Neuron (in vitro differentiated cells): ENCODE results near the gene RIT2.

Experiments used
- H2AFZ ChIP-seq: one replicate; pipeline ENCODE4 v1.6.1; 2013; ENCODE audit warnings: low read depth, mild to moderate bottlenecking, inconsistent platforms, low read length, moderate library complexity
- H3K27me3 ChIP-seq: one replicate; pipeline ENCODE4 v1.6.1; 2013; ENCODE audit warnings: low read length; ENCODE audit not compliant: insufficient read depth
- H3K36me3 ChIP-seq: one replicate; pipeline ENCODE4 v1.6.1; 2013; ENCODE audit warnings: low read length; ENCODE audit not compliant: insufficient read depth
- H3K4me1 ChIP-seq: one replicate; pipeline ENCODE4 v1.6.1; 2013; ENCODE audit warnings: low read length; ENCODE audit not compliant: insufficient read depth
- H3K4me3 ChIP-seq: 2 replicates; pipeline ENCODE4 v1.5.1; 2013; ENCODE audit warnings: mild to moderate bottlenecking, low read length, moderate library complexity
- H3K9me3 ChIP-seq: one replicate; pipeline ENCODE4 v1.6.1; 2013; ENCODE audit warnings: low read length

The RIT2 gene

GRCh38 chr18:42969366-42969765 lies 146.1 kb downstream of the RIT2 start:
- H2AFZ ChIP-seq, result no peak overlapping the region
- no peaks in the 10 kb centered on the region for H3K9me3 ChIP-seq
- H3K4me1 ChIP-seq, result no peaks in the 10 kb centered on the region
- H3K27me3 ChIP-seq, result no peaks in the 10 kb centered on the region
- H3K4me3 ChIP-seq, result no peak overlapping the region
- no peaks in the 10 kb centered on the region for H3K36me3 ChIP-seq

GRCh38 chr18:42961298-42961697 lies 154.2 kb downstream of the RIT2 start:
- Histone ChIP-seq H3K27me3 (no peaks in the 10 kb centered on the region), H3K4me3 (no peak overlapping the region), H2AFZ (no peak overlapping the region), H3K4me1 (no peaks in the 10 kb centered on the region), H3K9me3 (no peaks in the 10 kb centered on the region), H3K36me3 (no peaks in the 10 kb centered on the region)

- Histone ChIP-seq H3K9me3 (no peaks in the 10 kb centered on the region), H3K4me3 (no peak overlapping the region), H3K36me3 (no peaks in the 10 kb centered on the region), H3K4me1 (no peaks in the 10 kb centered on the region), H2AFZ (no peak overlapping the region), H3K27me3 (no peaks in the 10 kb centered on the region)
These were observed 156.0 kb downstream of the RIT2 start for GRCh38 chr18:42959528-42959927.

DNA sequence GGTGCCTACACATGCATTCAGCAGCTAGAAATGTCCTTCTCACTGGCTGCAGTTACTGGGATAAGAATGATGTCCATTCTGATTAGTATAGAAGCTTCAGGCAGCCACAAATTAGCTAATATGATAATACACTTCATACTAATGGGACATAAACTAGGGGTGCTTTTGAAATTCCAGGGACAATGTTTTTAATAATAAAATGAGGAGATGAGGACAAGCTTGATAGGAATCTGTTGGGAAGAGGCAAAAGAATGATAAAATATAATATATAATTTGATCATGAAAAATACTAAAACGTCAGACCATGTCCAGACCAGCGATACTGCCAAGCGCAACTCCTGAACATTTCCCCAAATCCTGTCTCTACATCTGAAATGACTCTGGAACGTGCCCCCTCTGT lies 157.1 kb downstream of the RIT2 start:
- Histone ChIP-seq H3K4me1 (no peaks in the 10 kb centered on the region), H3K4me3 (no peak overlapping the region), H3K9me3 (no peaks in the 10 kb centered on the region), H3K27me3 (no peaks in the 10 kb centered on the region), H2AFZ (no peak overlapping the region), H3K36me3 (no peaks in the 10 kb centered on the region)

- Histone ChIP-seq H3K9me3 (no peaks in the 10 kb centered on the region), H3K4me3 (no peak overlapping the region), H3K27me3 (no peaks in the 10 kb centered on the region), H2AFZ (no peak overlapping the region), H3K4me1 (no peaks in the 10 kb centered on the region), H3K36me3 (no peaks in the 10 kb centered on the region)
These were observed 159.2 kb downstream of the RIT2 start for GRCh38 chr18:42956287-42956686.

DNA sequence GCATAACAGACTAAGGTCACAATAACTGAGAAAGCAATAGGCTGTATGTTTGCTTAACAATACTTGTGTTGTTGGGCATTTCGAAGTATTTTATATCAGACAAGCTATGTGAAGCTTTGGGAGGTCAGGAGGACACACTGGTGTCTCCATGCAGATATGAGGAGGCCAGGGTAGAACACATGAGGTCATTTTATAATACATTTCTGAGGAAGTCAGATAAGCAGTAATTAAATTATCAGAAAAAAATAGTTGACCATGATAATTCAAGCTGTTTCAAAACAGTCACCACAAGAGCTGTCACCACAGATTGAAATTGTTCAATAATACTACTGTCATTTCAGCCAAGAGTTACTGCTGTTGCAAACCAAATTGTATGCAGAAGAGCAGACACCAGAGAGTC lies 160.6 kb downstream of the RIT2 start:
- H3K27me3 ChIP-seq, result no peaks in the 10 kb centered on the region
- no peak overlapping the region for H2AFZ ChIP-seq
- H3K4me3 ChIP-seq, result no peak overlapping the region
- H3K4me1 ChIP-seq, result no peaks in the 10 kb centered on the region
- no peaks in the 10 kb centered on the region for H3K9me3 ChIP-seq
- no peaks in the 10 kb centered on the region for H3K36me3 ChIP-seq

DNA sequence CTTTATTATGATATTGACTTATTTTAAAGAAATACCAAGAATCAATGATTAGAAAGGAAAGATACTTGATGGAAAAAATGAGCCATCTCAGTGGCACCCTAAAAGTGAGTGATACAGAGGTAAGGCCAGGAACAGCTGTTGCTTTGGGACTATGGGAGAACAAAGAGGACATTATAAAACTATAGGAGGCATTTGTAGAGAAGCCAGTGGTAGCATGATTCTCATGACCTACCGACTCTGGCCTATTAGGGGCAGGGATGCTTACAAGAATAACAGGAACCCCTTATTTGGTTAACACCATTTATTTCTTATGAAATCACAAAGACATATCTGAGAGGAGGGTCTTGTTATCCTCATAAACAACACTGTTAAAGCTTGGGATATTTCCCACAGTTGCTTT lies 162.2 kb downstream of the RIT2 start:
- Histone ChIP-seq H3K9me3 (no peaks in the 10 kb centered on the region), H3K27me3 (no peaks in the 10 kb centered on the region), H3K4me3 (no peak overlapping the region), H3K36me3 (no peaks in the 10 kb centered on the region), H3K4me1 (no peaks in the 10 kb centered on the region), H2AFZ (no peak overlapping the region)

DNA sequence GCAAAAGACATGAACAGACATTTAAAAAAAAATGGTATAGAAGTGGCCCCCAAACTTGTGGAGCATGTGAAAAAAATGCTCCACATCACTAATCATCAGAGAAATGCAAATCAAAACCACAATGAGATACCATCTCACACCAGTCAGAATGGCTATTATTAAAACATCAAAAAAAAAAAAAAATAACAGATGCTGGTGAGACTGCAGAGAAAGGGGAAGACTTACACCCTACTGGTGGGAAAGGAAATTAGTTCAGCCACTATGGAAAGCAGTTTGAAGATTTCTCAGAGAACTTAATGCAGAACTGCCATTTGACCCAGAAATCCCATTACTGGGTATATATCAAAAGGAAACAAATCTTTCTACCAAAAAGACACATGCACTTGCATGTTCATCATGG lies 164.8 kb downstream of the RIT2 start:
- no peaks in the 10 kb centered on the region for H3K9me3 ChIP-seq
- H3K4me3 ChIP-seq, result no peak overlapping the region

GRCh38 chr18:42948831-42949230 lies 166.7 kb downstream of the RIT2 start:
- Histone ChIP-seq H3K36me3 (no peaks in the 10 kb centered on the region), H3K4me3 (no peak overlapping the region), H3K27me3 (no peaks in the 10 kb centered on the region), H3K9me3 (no peaks in the 10 kb centered on the region), H2AFZ (no peak overlapping the region), H3K4me1 (no peaks in the 10 kb centered on the region)

More for the DNA sequence above, 164.8 kb downstream of the RIT2 start:
- Histone ChIP-seq H3K36me3 (no peaks in the 10 kb centered on the region), H2AFZ (no peak overlapping the region), H3K4me1 (no peaks in the 10 kb centered on the region), H3K27me3 (no peaks in the 10 kb centered on the region)

- no peaks in the 10 kb centered on the region for H3K9me3 ChIP-seq
- no peaks in the 10 kb centered on the region for H3K27me3 ChIP-seq
- no peak overlapping the region for H3K4me3 ChIP-seq
- no peaks in the 10 kb centered on the region for H3K36me3 ChIP-seq
- no peak overlapping the region for H2AFZ ChIP-seq
- H3K4me1 ChIP-seq, result no peaks in the 10 kb centered on the region
These were observed 173.6 kb downstream of the RIT2 start for GRCh38 chr18:42941860-42942259.

GRCh38 chr18:42941021-42941420 lies 174.5 kb downstream of the RIT2 start:
- Histone ChIP-seq H3K4me3 (no peak overlapping the region), H2AFZ (no peak overlapping the region), H3K36me3 (no peaks in the 10 kb centered on the region), H3K27me3 (no peaks in the 10 kb centered on the region), H3K9me3 (no peaks in the 10 kb centered on the region), H3K4me1 (no peaks in the 10 kb centered on the region)

- Histone ChIP-seq H3K36me3 (no peaks in the 10 kb centered on the region), H3K27me3 (no peaks in the 10 kb centered on the region), H3K9me3 (no peaks in the 10 kb centered on the region), H2AFZ (no peak overlapping the region), H3K4me1 (no peaks in the 10 kb centered on the region), H3K4me3 (no peak overlapping the region)
These were observed 178.0 kb downstream of the RIT2 start for GRCh38 chr18:42937436-42937835.

GRCh38 chr18:42936289-42936688 lies 179.2 kb downstream of the RIT2 start:
- Histone ChIP-seq H3K4me3 (no peak overlapping the region), H2AFZ (no peak overlapping the region), H3K36me3 (no peaks in the 10 kb centered on the region), H3K4me1 (no peaks in the 10 kb centered on the region), H3K9me3 (no peaks in the 10 kb centered on the region), H3K27me3 (no peaks in the 10 kb centered on the region)

GRCh38 chr18:42931491-42931890 lies 184.0 kb downstream of the RIT2 start:
- no peaks in the 10 kb centered on the region for H3K36me3 ChIP-seq
- no peak overlapping the region for H3K4me3 ChIP-seq
- H3K9me3 ChIP-seq, result no peaks in the 10 kb centered on the region
- no peaks in the 10 kb centered on the region for H3K27me3 ChIP-seq
- H3K4me1 ChIP-seq, result no peaks in the 10 kb centered on the region
- H2AFZ ChIP-seq, result peak overlapping the region; percentile 26
